Skin of body (tissue), 2 donors: ENCODE measurements around the gene ASB16. TPM values are rescaled to one million over a fixed set of nuclear protein-coding genes. Genes with fewer than 3 reads are reported as not detected.

Source experiments
- DNase-seq: peaks from one replicate; lab custom pipeline; 2025; lab: John Stamatoyannopoulos, UW
- total RNA-seq: library from RNA; depleted of rRNA; stranded (reverse); fragments of >200 nt; gene quantifications from one replicate; pipeline ENCODE4 v1.2.3, GENCODE V29; 2014

Gene ASB16
- total RNA-seq, 1 donor from 2014 or later: 0.89 TPM

- no peak for DNase-seq
Measured at GRCh38 chr17:44207319-44207718, 36.8 kb downstream of the ASB16 start.

GRCh38 chr17:44207743-44208142 lies 37.2 kb downstream of the ASB16 start:
- DNase-seq: no peak

GRCh38 chr17:44209786-44210341 lies 39.4 kb downstream of the ASB16 start:
- no peak for DNase-seq

- peak; percentile 63 for DNase-seq
Measured at GRCh38 chr17:44210342-44211192, 40.1 kb downstream of the ASB16 start.

GRCh38 chr17:44211281-44212265 lies 41.1 kb downstream of the ASB16 start:
- no peak for DNase-seq

GRCh38 chr17:44212507-44213402 lies 42.3 kb downstream of the ASB16 start:
- no peak for DNase-seq

- no peak for DNase-seq
Measured at GRCh38 chr17:44213403-44214229, 43.1 kb downstream of the ASB16 start.

GRCh38 chr17:44214230-44214494 lies 43.7 kb downstream of the ASB16 start:
- DNase-seq: no peak

- DNase-seq: no peak
Measured at GRCh38 chr17:44214896-44215295, 44.4 kb downstream of the ASB16 start.

- DNase-seq: no peak
Measured at GRCh38 chr17:44216173-44216572, 45.7 kb downstream of the ASB16 start.

GRCh38 chr17:44216694-44217093 lies 46.2 kb downstream of the ASB16 start:
- no peak for DNase-seq

GRCh38 chr17:44217738-44218343 lies 47.3 kb downstream of the ASB16 start:
- no peak for DNase-seq

GRCh38 chr17:44218344-44219107 lies 48.0 kb downstream of the ASB16 start:
- peak; percentile 84 for DNase-seq

GRCh38 chr17:44219108-44219615 lies 48.7 kb downstream of the ASB16 start:
- DNase-seq: peak; percentile 60

GRCh38 chr17:44219616-44220212 lies 49.2 kb downstream of the ASB16 start, which contains the start of gene UBTF:
Gene UBTF, minus strand, starts transcription at chr17:44219675. Its CDS starts 1,446 bp downstream, at chr17:44218229.
- DNase-seq: peak; percentile 50

- DNase-seq: no peak
Measured at GRCh38 chr17:44220213-44221083, 49.9 kb downstream of the ASB16 start.
